GM18951 (cell line): ENCODE measurements around the gene PAK3.

ENCODE experiments used
- POLR2A ChIP-seq: IDR thresholded peaks from 4 replicates; pipeline ENCODE4 v1.6.1; 2011; ENCODE audit warnings: mild to moderate bottlenecking; ENCODE audit not compliant: insufficient read length, insufficient read depth; ENCODE audit errors: extremely low read depth
- in situ Hi-C: fragments of 300-500 bp; cut with MboI; formaldehyde crosslinking; loops from one replicate; pipeline ENCODE4 v1.12.0; 2022; ENCODE audit warnings: low sequenced_read_pairs, mixed read lengths, inconsistent platforms; ENCODE audit not compliant: unreplicated experiment

PAK3 gene

DNA sequence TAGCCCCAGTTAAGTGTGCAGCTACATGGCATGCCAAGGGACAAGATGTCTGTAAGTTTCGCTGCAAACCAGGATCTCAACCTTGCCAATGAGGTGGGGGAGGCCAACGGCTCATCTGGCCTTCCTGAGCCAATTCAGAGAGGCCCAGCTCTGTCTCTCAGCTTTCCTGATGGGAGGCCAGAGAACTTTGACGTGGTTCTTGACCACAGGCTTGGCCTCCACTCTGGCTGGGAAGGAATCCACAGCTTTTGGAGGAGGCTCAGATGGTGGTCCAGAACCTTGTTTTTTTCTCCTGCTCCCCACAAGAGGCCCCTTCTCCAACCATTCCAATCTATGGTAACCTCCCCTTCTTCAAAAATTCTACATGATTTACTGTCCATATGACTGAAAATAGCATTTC, 164.5 kb downstream of the PAK3 start:
- no peak for TF ChIP-seq POLR2A
- in situ Hi-C loops, result no loop called here

DNA sequence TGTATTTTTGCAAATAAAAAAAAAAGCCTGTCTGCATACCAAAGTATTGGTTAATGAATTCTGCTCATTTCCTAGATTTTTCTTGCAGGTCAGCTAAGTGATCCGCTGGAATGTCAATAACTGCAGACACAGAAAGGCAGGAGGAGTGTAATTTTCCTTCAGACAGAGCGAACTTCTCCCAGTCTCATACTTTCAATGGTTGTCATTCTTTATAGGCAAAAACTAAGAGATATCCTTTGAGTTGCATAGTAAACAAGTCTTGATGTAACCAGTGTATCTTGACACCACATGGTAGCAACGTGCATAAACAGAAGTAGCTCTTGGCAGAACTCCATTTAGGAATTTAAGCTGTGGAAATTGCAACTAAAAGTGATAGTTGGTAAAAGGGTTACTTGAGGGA, 166.1 kb downstream of the PAK3 start:
- no peak for TF ChIP-seq POLR2A

DNA sequence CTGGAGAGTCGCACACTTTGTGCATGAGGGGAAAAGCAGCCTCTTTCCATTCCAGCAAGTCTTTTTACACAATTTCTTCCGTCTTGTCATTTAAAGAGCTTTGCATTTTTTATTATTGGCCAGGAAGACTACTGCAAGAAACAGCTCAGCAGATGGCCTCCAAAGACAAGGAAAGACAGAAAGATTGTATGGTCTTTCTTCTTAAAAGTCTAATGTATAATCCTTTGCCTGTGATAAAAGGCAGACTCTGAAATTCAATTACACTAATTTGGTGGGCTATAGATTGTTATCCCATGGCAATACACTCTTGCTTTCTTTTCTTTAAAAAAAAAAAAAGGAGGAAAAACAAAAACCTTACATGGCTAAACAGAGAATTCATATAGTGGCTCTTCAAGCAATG, 168.4 kb downstream of the PAK3 start:
- in situ Hi-C loops, result no loop called here
- no peak for TF ChIP-seq POLR2A

More for the DNA sequence above, 166.1 kb downstream of the PAK3 start:
- in situ Hi-C loops, result no loop called here

DNA sequence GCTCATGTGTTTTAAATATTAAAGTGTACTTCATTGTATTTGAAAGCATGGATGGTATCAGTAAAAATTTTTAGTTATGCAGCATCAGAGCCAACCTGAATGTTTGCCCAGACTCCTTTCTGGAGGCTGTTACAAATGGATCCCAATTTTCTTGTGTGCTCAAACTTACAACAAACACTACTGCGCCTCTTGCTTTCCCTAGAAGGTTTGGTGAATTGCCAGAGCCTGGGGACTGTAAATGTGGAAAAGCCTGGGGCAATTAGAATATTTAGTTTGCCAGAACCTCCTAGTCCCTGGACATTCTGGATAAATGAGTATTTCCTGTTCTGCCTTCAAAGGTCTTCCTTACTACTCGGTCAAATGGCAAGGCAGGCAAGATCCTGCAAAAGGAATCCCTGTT, 169.5 kb downstream of the PAK3 start:
- no peak for TF ChIP-seq POLR2A
- in situ Hi-C loops, result no loop called here

DNA sequence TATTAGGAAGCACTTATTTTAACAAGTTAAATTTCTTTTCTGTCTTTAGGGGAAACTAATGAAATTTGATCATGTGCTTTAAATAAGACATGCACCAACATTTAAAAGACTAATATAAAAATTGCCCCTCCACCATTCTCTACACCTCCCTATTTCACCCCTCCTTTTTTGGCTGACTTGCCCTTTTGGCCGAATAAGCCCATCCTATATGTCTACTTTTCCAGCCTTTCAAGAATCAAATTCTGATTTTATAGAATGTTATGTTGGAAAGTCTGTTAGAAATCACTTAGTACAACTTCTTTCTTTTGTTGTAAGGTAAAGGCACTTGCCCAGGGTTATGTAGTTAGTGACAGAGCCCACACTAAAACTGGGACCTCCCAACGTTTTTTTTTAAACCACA, 172.5 kb downstream of the PAK3 start:
- TF ChIP-seq POLR2A, result no peak
- in situ Hi-C loops, result no loop called here

DNA sequence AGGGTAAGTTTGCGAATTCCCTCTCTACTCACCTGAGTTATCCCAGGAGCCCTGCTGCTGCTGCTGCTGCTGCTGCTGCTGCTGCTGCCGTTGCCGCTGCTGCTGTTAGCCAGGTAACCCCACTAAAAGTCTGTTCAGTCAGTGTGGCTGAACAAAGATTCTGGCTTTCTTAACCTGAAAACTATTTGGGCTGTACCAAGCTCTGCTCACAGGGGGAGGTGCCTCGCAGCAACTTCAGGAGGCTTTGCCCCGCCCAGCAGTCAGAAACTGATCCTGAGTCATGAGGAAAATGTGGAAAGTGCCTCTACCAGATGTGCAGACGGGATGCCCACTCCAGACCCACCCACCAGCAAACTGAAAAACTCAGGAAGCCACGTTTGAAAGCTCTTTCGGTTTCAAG, 174.3 kb downstream of the PAK3 start, which contains the start of gene CAPN6:
Gene CAPN6, minus strand, starts transcription at position 145 of the 400 bp plus-strand sequence. CDS start 6,547 bp downstream, outside the sequence.
- in situ Hi-C loops, result no loop called here
- TF ChIP-seq POLR2A, result no peak
